K562 (cell line): ENCODE data around the gene SOAT1. TPM values are rescaled to one million over a fixed set of nuclear protein-coding genes. Genes with fewer than 3 reads are reported as not detected.

ENCODE experiments used
- POLR3A ChIP-seq: IDR thresholded peaks from 2 replicates; pipeline ENCODE4 v1.6.1; 2011; ENCODE audit warnings: borderline replicate concordance, mild to moderate bottlenecking, moderate library complexity; ENCODE audit not compliant: insufficient read length, insufficient read depth; ENCODE audit errors: extremely low read depth
- RFX5 ChIP-seq: IDR thresholded peaks from 2 replicates; pipeline ENCODE4 v1.6.1; 2011; ENCODE audit warnings: low read depth, mild to moderate bottlenecking, improper control_type of control experiment, low read length
- ZBTB40 ChIP-seq, 2 experiments: fragments of 450-650 bp in 1 of 2; sonication (generic) in 1 of 2; formaldehyde crosslinking in 1 of 2; IDR thresholded peaks; 2 replicates each; pipeline versions ENCODE4 v1.7.1 to v1.9.0; 2016 to 2022; ENCODE audit warnings: inconsistent platforms in 1 of 2, mild to moderate bottlenecking in 1 of 2, missing genetic modification reagents in 1 of 2
- polyA plus RNA-seq, 8 experiments: library from polyadenylated mRNA; depleted of rRNA in 4 of 8; stranded (reverse) in 5 of 8; unstranded in 3 of 8; fragments of >200 nt; fragmentation: Nextera tagmentation in 2 of 8; fragmentation: Illumina TruSeq in 1 of 8; extraction: Ambion mirVana in 2 of 8; extraction: Trizol in 1 of 8; gene quantifications; 2 replicates each; pipeline versions ENCODE4 v1.2.1 to v1.2.3, GENCODE V29; 2011 to 2014; ENCODE audit warnings: inconsistent platforms in 1 of 8, missing spikeins in 1 of 8
- total RNA-seq, 7 experiments: library from RNA; depleted of rRNA in 6 of 7; stranded (reverse); fragments of >200 nt in 6 of 7; fragmentation: Illumina TruSeq in 2 of 7; extraction: Trizol in 2 of 7; gene quantifications; 2 replicates each; pipeline versions ENCODE4 v1.2.1 to v1.2.3, GENCODE V29; 2011 to 2021; ENCODE audit warnings: low replicate concordance in 1 of 7
- TF ChIP-seq, protein P1 (sequence below), 2 experiments: fragments of 450-650 bp; IDR thresholded peaks; 2 replicates each; pipeline ENCODE4 v1.6.1; 2016
- TF ChIP-seq, protein P2 (sequence below): fragments of 450-650 bp; IDR thresholded peaks from 2 replicates; pipeline ENCODE4 v1.6.1; 2016
- TF ChIP-seq, protein P3 (sequence below): fragments of 250-450 bp; sonication (Bioruptor Pico); IDR thresholded peaks from 2 replicates; pipeline ENCODE4 v1.9.0; 2021; ENCODE audit warnings: mild to moderate bottlenecking, inconsistent platforms
- TF ChIP-seq, protein P4 (sequence below): sonication (generic); formaldehyde crosslinking; IDR thresholded peaks from 2 replicates; pipeline ENCODE4 v1.8.1; 2023; ENCODE audit warnings: mild to moderate bottlenecking, missing genetic modification reagents, moderate library complexity

Gene SOAT1
- total and polyA plus RNA-seq, 9 of the 15 experiments (the other 6 are each of a cell fraction or from before 2014, with no cell fraction given) = 5.5 to 29.1 (median 17.3) TPM

GRCh38 chr1:179313004-179313403 is 19.4 kb downstream of the SOAT1 start (continued):
- no peak for TF ChIP-seq POLR3A
- TF ChIP-seq, protein P1, sequence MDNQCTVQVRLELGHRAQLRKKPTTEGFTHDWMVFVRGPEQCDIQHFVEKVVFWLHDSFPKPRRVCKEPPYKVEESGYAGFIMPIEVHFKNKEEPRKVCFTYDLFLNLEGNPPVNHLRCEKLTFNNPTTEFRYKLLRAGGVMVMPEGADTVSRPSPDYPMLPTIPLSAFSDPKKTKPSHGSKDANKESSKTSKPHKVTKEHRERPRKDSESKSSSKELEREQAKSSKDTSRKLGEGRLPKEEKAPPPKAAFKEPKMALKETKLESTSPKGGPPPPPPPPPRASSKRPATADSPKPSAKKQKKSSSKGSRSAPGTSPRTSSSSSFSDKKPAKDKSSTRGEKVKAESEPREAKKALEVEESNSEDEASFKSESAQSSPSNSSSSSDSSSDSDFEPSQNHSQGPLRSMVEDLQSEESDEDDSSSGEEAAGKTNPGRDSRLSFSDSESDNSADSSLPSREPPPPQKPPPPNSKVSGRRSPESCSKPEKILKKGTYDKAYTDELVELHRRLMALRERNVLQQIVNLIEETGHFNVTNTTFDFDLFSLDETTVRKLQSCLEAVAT (IDR thresholded peaks at IDR 0.05) = no peak
- TF ChIP-seq, protein P2, sequence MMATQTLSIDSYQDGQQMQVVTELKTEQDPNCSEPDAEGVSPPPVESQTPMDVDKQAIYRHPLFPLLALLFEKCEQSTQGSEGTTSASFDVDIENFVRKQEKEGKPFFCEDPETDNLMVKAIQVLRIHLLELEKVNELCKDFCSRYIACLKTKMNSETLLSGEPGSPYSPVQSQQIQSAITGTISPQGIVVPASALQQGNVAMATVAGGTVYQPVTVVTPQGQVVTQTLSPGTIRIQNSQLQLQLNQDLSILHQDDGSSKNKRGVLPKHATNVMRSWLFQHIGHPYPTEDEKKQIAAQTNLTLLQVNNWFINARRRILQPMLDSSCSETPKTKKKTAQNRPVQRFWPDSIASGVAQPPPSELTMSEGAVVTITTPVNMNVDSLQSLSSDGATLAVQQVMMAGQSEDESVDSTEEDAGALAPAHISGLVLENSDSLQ = no peak
- no peak for TF ChIP-seq ZBTB40 (IDR thresholded peaks at IDR 0.05)
- no peak for TF ChIP-seq ZBTB40 (CRISPR knock-in tag; IDR thresholded peaks at IDR 0.05)
- TF ChIP-seq, protein P3, sequence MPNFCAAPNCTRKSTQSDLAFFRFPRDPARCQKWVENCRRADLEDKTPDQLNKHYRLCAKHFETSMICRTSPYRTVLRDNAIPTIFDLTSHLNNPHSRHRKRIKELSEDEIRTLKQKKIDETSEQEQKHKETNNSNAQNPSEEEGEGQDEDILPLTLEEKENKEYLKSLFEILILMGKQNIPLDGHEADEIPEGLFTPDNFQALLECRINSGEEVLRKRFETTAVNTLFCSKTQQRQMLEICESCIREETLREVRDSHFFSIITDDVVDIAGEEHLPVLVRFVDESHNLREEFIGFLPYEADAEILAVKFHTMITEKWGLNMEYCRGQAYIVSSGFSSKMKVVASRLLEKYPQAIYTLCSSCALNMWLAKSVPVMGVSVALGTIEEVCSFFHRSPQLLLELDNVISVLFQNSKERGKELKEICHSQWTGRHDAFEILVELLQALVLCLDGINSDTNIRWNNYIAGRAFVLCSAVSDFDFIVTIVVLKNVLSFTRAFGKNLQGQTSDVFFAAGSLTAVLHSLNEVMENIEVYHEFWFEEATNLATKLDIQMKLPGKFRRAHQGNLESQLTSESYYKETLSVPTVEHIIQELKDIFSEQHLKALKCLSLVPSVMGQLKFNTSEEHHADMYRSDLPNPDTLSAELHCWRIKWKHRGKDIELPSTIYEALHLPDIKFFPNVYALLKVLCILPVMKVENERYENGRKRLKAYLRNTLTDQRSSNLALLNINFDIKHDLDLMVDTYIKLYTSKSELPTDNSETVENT (CRISPR knock-in tag) = no peak
- TF ChIP-seq, protein P4, sequence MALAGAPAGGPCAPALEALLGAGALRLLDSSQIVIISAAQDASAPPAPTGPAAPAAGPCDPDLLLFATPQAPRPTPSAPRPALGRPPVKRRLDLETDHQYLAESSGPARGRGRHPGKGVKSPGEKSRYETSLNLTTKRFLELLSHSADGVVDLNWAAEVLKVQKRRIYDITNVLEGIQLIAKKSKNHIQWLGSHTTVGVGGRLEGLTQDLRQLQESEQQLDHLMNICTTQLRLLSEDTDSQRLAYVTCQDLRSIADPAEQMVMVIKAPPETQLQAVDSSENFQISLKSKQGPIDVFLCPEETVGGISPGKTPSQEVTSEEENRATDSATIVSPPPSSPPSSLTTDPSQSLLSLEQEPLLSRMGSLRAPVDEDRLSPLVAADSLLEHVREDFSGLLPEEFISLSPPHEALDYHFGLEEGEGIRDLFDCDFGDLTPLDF (CRISPR knock-in tag) = no peak
- no peak for TF ChIP-seq RFX5
